ENCODE data around the gene DGKB.

DNA sequence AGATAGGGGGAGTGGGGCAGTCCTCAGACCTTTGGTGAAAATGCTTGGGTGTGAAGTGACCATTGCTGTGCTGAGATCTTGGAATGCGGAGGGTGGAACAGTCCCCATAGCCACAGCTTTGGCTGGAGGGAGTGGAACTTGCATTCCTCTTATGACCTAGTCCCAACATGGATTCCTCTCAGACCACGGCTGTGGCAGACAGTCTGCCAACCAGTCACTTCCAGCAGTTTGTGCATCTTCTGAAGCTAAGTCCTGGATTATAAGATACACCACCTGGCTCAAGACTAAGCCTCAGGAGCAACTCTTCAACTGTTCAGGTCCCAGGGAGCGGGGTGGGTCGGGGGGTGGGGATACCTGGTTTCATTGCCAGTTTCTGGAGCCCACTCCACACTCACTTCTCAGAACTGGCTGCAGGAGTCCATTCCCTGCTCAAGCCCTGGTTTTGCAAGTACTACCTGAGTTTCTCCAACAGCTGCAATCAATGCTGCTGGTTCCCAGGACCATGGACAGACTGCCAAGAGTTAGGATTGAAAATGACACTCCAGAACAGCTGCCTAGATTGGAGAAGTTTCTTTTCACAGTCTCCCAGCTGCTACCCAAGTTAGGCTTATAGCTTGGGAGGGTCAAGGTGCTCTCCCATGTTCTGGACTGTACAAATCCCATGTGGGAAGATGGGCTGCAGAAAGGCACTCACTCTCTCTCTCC is 29.1 kb upstream of the DGKB start:
- TF ChIP-seq, protein P1, sequence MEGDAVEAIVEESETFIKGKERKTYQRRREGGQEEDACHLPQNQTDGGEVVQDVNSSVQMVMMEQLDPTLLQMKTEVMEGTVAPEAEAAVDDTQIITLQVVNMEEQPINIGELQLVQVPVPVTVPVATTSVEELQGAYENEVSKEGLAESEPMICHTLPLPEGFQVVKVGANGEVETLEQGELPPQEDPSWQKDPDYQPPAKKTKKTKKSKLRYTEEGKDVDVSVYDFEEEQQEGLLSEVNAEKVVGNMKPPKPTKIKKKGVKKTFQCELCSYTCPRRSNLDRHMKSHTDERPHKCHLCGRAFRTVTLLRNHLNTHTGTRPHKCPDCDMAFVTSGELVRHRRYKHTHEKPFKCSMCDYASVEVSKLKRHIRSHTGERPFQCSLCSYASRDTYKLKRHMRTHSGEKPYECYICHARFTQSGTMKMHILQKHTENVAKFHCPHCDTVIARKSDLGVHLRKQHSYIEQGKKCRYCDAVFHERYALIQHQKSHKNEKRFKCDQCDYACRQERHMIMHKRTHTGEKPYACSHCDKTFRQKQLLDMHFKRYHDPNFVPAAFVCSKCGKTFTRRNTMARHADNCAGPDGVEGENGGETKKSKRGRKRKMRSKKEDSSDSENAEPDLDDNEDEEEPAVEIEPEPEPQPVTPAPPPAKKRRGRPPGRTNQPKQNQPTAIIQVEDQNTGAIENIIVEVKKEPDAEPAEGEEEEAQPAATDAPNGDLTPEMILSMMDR (IDR thresholded peaks at IDR 0.05) = no peak
- no peak for TF ChIP-seq POLR2A (IDR thresholded peaks at IDR 0.05)
